HEK293 (cell line): Measurements from ENCODE around the gene C2CD4C.

Experiments used
- HIC1 ChIP-seq: fragments of 450-650 bp; formaldehyde crosslinking; IDR thresholded peaks from 2 replicates; pipeline ENCODE4 v1.5.1; 2016; ENCODE audit warnings: missing biosample characterization, missing genetic modification characterization
- ZBTB21 ChIP-seq: fragments of 450-650 bp; formaldehyde crosslinking; IDR thresholded peaks from 2 replicates; pipeline ENCODE4 v1.5.1; 2017; ENCODE audit warnings: missing biosample characterization, missing genetic modification characterization
- ZNF335 ChIP-seq: fragments of 450-650 bp; formaldehyde crosslinking; conservative IDR thresholded peaks from 2 replicates; pipeline ENCODE4 v1.5.1; 2016; ENCODE audit warnings: missing biosample characterization, missing genetic modification characterization
- ZNF501 ChIP-seq: fragments of 450-650 bp; formaldehyde crosslinking; IDR thresholded peaks from 2 replicates; pipeline ENCODE4 v1.5.1; 2016; ENCODE audit warnings: missing biosample characterization, missing genetic modification characterization
- ZNF623 ChIP-seq: fragments of 450-650 bp; formaldehyde crosslinking; IDR thresholded peaks from 2 replicates; pipeline ENCODE4 v1.5.1; 2016; ENCODE audit warnings: missing biosample characterization, missing genetic modification characterization

GRCh38 chr19:375395-376110 is 33.4 kb downstream of the C2CD4C start:
- no peak for TF ChIP-seq ZNF501 (tag by site-specific recombination)
- no peak for TF ChIP-seq HIC1 (tag by site-specific recombination)
- TF ChIP-seq ZNF335 (tag by site-specific recombination): no peak
- TF ChIP-seq ZBTB21 (tag by site-specific recombination): no peak
- no peak for TF ChIP-seq ZNF623 (tag by site-specific recombination)
